SK-N-SH treated with all-trans-retinoic acid at 6 μM for 48 hours (cell line): ENCODE data around the gene PALMD.

Source experiments
- ATAC-seq: fragments of 200-7000 bp; cut with Tn5 transposase; 3 replicates; pipeline ENCODE4 v1.9.1; 2020; ENCODE audit warnings: mild to moderate bottlenecking, moderate library complexity
- ARNTL ChIP-seq: fragments of 450-650 bp; formaldehyde crosslinking; IDR thresholded peaks from 2 replicates; pipeline ENCODE4 v1.5.0; 2020; ENCODE audit warnings: low read depth, mild to moderate bottlenecking, moderate library complexity, borderline replicate concordance
- BACH2 ChIP-seq: fragments of 250-450 bp; sonication (Bioruptor Pico); IDR thresholded peaks from 2 replicates; pipeline ENCODE4 v1.9.0; 2021; ENCODE audit warnings: mild to moderate bottlenecking, borderline replicate concordance
- ESRRG ChIP-seq: fragments of 250-450 bp; sonication (Bioruptor Pico); IDR thresholded peaks from 2 replicates; pipeline ENCODE4 v1.6.1; 2021; ENCODE audit warnings: mild to moderate bottlenecking
- GLIS3 ChIP-seq: fragments of 250-450 bp; sonication (Bioruptor Pico); IDR thresholded peaks from 2 replicates; pipeline ENCODE4 v1.5.0; 2020; ENCODE audit warnings: mild to moderate bottlenecking, moderate library complexity
- ISL1 ChIP-seq: fragments of 250-450 bp; sonication (Bioruptor Pico); IDR thresholded peaks from 2 replicates; pipeline ENCODE4 v2.1.2; 2022; ENCODE audit warnings: mild to moderate bottlenecking, moderate library complexity
- OSR1 ChIP-seq: fragments of 250-450 bp; sonication (Bioruptor Pico); IDR thresholded peaks from 2 replicates; pipeline ENCODE4 v1.8.0; 2022; ENCODE audit warnings: moderate library complexity, mild to moderate bottlenecking, inconsistent platforms
- RARB ChIP-seq: fragments of 250-450 bp; sonication (Bioruptor Pico); IDR thresholded peaks from 2 replicates; pipeline ENCODE4 v1.8.0; 2021; ENCODE audit warnings: mild to moderate bottlenecking, moderate library complexity
- SNAI2 ChIP-seq: fragments of 250-450 bp; sonication (Bioruptor Pico); IDR thresholded peaks from 2 replicates; pipeline ENCODE4 v1.5.0; 2020; ENCODE audit warnings: mild to moderate bottlenecking, moderate library complexity
- TCF4 ChIP-seq: fragments of 250-450 bp; sonication (Bioruptor Pico); IDR thresholded peaks from 2 replicates; pipeline ENCODE4 v1.8.0; 2021; ENCODE audit warnings: mild to moderate bottlenecking, moderate library complexity, borderline replicate concordance
- TOX ChIP-seq: fragments of 250-450 bp; sonication (Bioruptor Pico); IDR thresholded peaks from 2 replicates; pipeline ENCODE4 v1.8.0; 2021; ENCODE audit warnings: mild to moderate bottlenecking, moderate library complexity, borderline replicate concordance
- ZC3H10 ChIP-seq: fragments of 250-450 bp; sonication (Bioruptor Pico); IDR thresholded peaks from 2 replicates; pipeline ENCODE4 v1.5.1; 2021; ENCODE audit warnings: mild to moderate bottlenecking, moderate library complexity
- ZFP3 ChIP-seq: fragments of 250-450 bp; sonication (Bioruptor Pico); IDR thresholded peaks from 2 replicates; pipeline ENCODE4 v1.5.0; 2020; ENCODE audit warnings: mild to moderate bottlenecking, moderate library complexity
- ZFP30 ChIP-seq: fragments of 450-650 bp; formaldehyde crosslinking; IDR thresholded peaks from 2 replicates; pipeline ENCODE4 v1.5.0; 2022; ENCODE audit warnings: mild to moderate bottlenecking, moderate library complexity
- ZNF565 ChIP-seq: fragments of 450-650 bp; formaldehyde crosslinking; conservative IDR thresholded peaks from 2 replicates; pipeline ENCODE4 v1.5.0; 2020; ENCODE audit warnings: low read depth, mild to moderate bottlenecking, moderate library complexity
- ZNF70 ChIP-seq: fragments of 450-650 bp; formaldehyde crosslinking; IDR thresholded peaks from 2 replicates; pipeline ENCODE4 v1.5.0; 2020; ENCODE audit warnings: mild to moderate bottlenecking, moderate library complexity
- ZNF8 ChIP-seq: fragments of 450-650 bp; formaldehyde crosslinking; IDR thresholded peaks from 2 replicates; pipeline ENCODE4 v1.5.0; 2020; ENCODE audit warnings: mild to moderate bottlenecking, moderate library complexity
- TF ChIP-seq, protein P1 (sequence below): fragments of 250-450 bp; sonication (Bioruptor Pico); IDR thresholded peaks from 2 replicates; pipeline ENCODE4 v1.5.1; 2020; ENCODE audit warnings: low read depth, mild to moderate bottlenecking, moderate library complexity
- TF ChIP-seq, protein P2 (sequence below): fragments of 250-450 bp; sonication (Bioruptor Pico); IDR thresholded peaks from 2 replicates; pipeline ENCODE4 v1.5.0; 2020; ENCODE audit warnings: mild to moderate bottlenecking, moderate library complexity
- TF ChIP-seq, protein P3 (sequence below): fragments of 250-450 bp; sonication (Bioruptor Pico); IDR thresholded peaks from 2 replicates; pipeline ENCODE4 v1.8.0; 2020; ENCODE audit warnings: mild to moderate bottlenecking, moderate library complexity, borderline replicate concordance
- TF ChIP-seq, protein P4 (sequence below): fragments of 250-450 bp; sonication (Bioruptor Pico); IDR thresholded peaks from 2 replicates; pipeline ENCODE4 v1.5.1; 2021; ENCODE audit warnings: mild to moderate bottlenecking, moderate library complexity
- TF ChIP-seq, protein P5 (sequence below): fragments of 250-450 bp; sonication (Bioruptor Pico); IDR thresholded peaks from 2 replicates; pipeline ENCODE4 v1.8.0; 2021; ENCODE audit warnings: low read depth, mild to moderate bottlenecking, moderate library complexity, borderline replicate concordance

Gene PALMD

DNA sequence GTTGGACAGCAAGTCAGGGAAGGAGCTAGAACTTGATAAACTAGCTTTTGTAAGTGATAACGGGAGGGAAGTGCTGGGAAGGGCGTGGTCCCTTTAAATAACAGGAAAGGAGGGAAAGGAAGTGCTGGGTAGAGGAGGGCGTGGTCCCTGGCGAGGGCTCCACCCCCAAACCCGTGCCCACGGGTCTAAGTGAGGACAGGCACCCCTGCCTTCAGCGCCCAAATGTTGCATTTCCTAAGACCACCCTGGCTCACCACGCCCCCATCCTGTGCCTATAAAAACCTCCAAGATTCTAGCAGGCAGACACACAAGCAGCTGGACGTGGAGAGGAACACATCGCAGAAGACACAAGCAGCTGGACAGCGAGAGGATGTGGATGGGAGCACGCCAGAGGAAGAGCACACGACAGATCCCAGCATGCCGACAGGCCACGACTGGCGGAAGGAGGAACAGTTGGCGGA lies 58.5 kb downstream of the PALMD start:
- TF ChIP-seq SNAI2 (CRISPR knock-in tag) (no peak), OSR1 (CRISPR knock-in tag) (no peak), ESRRG (no peak), ARNTL (CRISPR knock-in tag) (no peak), RARB (no peak), BACH2 (CRISPR knock-in tag) (no peak), ZNF70 (CRISPR knock-in tag) (no peak), ZC3H10 (CRISPR knock-in tag) (no peak), ISL1 (CRISPR knock-in tag) (no peak), ZNF565 (no peak), ZNF8 (CRISPR knock-in tag) (no peak)
- TF ChIP-seq, protein P1, sequence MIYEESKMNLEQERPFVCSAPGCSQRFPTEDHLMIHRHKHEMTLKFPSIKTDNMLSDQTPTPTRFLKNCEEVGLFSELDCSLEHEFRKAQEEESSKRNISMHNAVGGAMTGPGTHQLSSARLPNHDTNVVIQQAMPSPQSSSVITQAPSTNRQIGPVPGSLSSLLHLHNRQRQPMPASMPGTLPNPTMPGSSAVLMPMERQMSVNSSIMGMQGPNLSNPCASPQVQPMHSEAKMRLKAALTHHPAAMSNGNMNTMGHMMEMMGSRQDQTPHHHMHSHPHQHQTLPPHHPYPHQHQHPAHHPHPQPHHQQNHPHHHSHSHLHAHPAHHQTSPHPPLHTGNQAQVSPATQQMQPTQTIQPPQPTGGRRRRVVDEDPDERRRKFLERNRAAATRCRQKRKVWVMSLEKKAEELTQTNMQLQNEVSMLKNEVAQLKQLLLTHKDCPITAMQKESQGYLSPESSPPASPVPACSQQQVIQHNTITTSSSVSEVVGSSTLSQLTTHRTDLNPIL (CRISPR knock-in tag): no peak
- TF ChIP-seq, protein P2, sequence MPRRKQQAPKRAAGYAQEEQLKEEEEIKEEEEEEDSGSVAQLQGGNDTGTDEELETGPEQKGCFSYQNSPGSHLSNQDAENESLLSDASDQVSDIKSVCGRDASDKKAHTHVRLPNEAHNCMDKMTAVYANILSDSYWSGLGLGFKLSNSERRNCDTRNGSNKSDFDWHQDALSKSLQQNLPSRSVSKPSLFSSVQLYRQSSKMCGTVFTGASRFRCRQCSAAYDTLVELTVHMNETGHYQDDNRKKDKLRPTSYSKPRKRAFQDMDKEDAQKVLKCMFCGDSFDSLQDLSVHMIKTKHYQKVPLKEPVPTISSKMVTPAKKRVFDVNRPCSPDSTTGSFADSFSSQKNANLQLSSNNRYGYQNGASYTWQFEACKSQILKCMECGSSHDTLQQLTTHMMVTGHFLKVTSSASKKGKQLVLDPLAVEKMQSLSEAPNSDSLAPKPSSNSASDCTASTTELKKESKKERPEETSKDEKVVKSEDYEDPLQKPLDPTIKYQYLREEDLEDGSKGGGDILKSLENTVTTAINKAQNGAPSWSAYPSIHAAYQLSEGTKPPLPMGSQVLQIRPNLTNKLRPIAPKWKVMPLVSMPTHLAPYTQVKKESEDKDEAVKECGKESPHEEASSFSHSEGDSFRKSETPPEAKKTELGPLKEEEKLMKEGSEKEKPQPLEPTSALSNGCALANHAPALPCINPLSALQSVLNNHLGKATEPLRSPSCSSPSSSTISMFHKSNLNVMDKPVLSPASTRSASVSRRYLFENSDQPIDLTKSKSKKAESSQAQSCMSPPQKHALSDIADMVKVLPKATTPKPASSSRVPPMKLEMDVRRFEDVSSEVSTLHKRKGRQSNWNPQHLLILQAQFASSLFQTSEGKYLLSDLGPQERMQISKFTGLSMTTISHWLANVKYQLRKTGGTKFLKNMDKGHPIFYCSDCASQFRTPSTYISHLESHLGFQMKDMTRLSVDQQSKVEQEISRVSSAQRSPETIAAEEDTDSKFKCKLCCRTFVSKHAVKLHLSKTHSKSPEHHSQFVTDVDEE (CRISPR knock-in tag): no peak
- TF ChIP-seq, protein P3, sequence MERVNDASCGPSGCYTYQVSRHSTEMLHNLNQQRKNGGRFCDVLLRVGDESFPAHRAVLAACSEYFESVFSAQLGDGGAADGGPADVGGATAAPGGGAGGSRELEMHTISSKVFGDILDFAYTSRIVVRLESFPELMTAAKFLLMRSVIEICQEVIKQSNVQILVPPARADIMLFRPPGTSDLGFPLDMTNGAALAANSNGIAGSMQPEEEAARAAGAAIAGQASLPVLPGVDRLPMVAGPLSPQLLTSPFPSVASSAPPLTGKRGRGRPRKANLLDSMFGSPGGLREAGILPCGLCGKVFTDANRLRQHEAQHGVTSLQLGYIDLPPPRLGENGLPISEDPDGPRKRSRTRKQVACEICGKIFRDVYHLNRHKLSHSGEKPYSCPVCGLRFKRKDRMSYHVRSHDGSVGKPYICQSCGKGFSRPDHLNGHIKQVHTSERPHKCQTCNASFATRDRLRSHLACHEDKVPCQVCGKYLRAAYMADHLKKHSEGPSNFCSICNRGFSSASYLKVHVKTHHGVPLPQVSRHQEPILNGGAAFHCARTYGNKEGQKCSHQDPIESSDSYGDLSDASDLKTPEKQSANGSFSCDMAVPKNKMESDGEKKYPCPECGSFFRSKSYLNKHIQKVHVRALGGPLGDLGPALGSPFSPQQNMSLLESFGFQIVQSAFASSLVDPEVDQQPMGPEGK (CRISPR knock-in tag): no peak
- TF ChIP-seq, protein P4, sequence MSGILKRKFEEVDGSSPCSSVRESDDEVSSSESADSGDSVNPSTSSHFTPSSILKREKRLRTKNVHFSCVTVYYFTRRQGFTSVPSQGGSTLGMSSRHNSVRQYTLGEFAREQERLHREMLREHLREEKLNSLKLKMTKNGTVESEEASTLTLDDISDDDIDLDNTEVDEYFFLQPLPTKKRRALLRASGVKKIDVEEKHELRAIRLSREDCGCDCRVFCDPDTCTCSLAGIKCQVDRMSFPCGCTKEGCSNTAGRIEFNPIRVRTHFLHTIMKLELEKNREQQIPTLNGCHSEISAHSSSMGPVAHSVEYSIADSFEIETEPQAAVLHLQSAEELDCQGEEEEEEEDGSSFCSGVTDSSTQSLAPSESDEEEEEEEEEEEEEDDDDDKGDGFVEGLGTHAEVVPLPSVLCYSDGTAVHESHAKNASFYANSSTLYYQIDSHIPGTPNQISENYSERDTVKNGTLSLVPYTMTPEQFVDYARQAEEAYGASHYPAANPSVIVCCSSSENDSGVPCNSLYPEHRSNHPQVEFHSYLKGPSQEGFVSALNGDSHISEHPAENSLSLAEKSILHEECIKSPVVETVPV (CRISPR knock-in tag): no peak

DNA sequence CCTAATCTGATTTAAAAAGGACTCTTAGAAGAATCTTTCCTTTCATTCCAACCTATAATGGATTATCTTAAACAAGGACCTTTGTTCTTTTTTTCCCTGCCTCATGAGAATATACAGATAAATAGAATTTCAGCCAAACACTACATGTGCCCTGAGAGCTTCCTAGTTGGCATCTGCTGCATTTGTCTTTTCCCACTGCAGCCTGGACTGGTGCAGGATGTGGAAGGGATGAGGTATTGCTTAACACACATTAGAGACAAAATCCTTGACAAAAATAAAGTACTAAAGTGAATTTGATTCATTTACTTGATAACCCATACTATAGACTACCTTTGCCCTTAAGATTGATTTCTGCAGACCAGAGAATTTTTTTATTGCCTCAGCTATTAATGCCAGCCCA lies 59.5 kb downstream of the PALMD start:
- TF ChIP-seq ZNF565 (no peak), ISL1 (CRISPR knock-in tag) (peak; percentile 33; the same call in 1 of the 2 replicates)

More for the DNA sequence above, 58.5 kb downstream of the PALMD start:
- ATAC-seq: no peak

DNA sequence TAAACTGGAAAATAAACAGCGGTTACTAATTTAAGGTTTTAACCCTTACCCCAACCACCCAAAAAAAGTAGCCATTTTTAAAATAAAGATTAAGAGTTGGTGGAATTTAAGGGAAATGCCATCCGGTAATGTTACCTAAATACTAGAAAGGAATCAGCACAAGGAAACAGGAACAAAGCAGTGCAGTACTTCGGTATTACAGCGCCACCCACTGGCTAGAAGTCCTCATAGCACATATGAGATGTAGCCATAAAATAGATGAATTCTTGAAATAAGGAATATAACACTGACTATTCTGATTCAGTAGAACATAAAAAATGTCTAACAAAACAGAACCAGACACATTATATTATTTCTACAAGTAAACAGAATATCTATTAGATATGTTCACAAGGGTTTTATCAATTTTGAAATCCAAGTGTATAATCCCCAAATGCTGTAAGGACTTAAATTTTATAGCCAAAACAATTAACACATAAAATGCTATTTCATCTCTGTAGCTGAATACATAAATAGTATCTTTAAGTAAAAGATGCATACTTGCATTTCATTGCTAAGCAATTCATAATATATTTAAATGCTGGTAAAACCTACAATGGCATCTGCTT lies 61.7 kb downstream of the PALMD start:
- peak; percentile 94 for ATAC-seq
- TF ChIP-seq, protein P5, sequence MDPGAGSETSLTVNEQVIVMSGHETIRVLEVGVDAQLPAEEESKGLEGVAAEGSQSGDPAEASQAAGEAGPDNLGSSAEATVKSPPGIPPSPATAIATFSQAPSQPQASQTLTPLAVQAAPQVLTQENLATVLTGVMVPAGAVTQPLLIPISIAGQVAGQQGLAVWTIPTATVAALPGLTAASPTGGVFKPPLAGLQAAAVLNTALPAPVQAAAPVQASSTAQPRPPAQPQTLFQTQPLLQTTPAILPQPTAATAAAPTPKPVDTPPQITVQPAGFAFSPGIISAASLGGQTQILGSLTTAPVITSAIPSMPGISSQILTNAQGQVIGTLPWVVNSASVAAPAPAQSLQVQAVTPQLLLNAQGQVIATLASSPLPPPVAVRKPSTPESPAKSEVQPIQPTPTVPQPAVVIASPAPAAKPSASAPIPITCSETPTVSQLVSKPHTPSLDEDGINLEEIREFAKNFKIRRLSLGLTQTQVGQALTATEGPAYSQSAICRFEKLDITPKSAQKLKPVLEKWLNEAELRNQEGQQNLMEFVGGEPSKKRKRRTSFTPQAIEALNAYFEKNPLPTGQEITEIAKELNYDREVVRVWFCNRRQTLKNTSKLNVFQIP (CRISPR knock-in tag): no peak
- TF ChIP-seq, protein P2 (CRISPR knock-in tag): no peak
- TF ChIP-seq ISL1 (CRISPR knock-in tag): no peak
- no peak for TF ChIP-seq OSR1 (CRISPR knock-in tag)
- no peak for TF ChIP-seq GLIS3 (CRISPR knock-in tag)
- no peak for TF ChIP-seq RARB
- TF ChIP-seq ARNTL (CRISPR knock-in tag): no peak
- no peak for TF ChIP-seq ZFP30 (CRISPR knock-in tag)
- no peak for TF ChIP-seq ESRRG
- TF ChIP-seq TCF4 (CRISPR knock-in tag): no peak
- TF ChIP-seq ZNF8 (CRISPR knock-in tag): no peak
- no peak for TF ChIP-seq TOX (CRISPR knock-in tag)
- TF ChIP-seq ZNF70 (CRISPR knock-in tag): no peak
- no peak for TF ChIP-seq ZFP3 (CRISPR knock-in tag)
- no peak for TF ChIP-seq ZNF565

More for the DNA sequence above, 59.5 kb downstream of the PALMD start:
- no peak for ATAC-seq
